C4-2B (cell line): ENCODE results near the gene TUBGCP2.
"Not testable (repeated sequence)": the region's sequence is repeated elsewhere in the genome, so short reads cannot be mapped to it uniquely, and the experiment has no call there.

Experiments used
- H3K27ac ChIP-seq: fragments of 450-650 bp; 2 replicates; pipeline ENCODE4 v1.5.1; 2017
- ZFX ChIP-seq: fragments of 450-650 bp; IDR thresholded peaks from 2 replicates; pipeline ENCODE4 v1.6.1; 2017
- TF ChIP-seq, protein P1 (sequence below): fragments of 450-650 bp; conservative IDR thresholded peaks from 2 replicates; pipeline ENCODE4 v1.5.1; 2017; ENCODE audit warnings: mild to moderate bottlenecking

TUBGCP2 gene

DNA sequence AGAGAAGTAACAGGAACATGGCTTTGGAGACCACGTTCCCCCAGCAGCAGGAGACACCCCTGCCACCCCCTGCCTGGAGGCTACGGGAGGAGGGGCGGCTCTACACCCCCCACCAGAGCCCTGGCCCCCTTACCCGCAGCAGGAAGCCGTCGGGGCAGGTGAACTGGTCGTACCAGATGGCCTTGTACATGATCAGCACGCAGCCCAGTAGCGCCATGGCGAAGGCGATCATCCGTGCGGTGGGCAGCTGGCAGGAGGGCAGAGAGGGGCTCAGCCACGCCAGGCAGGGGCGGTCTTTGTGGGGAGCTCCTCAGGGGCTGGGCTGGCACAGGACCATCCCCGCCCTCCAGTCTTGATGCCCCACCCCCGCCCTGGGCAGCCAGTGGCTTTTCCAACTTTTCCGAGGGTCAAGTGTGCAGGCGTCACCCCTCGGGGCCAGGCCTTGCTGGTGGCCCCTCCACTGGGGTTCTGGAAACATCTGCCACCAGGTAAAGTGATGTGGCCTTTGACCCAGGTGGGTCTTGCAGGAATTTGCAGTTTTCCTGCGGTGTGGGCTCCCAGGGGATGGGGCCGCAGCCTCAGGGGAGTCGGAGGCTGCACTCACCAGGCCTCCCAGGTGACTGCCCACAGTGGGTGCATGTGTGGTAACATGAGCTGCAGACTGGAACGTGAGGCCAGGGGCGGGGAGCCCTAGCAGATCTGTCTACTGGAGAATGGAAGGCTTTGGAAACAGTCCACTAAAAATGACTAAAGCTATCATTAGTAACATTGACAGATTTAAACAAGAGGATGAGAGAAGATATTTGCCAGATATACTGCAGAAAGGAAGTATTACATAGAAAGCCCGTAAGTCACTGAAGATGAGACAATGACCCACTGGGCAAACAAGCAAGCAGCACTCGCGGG lies 18.3 kb upstream of the TUBGCP2 start:
- H3K27ac ChIP-seq = no peak overlapping the region; the same call in 1 of the 2 replicates
- TF ChIP-seq, protein P1, sequence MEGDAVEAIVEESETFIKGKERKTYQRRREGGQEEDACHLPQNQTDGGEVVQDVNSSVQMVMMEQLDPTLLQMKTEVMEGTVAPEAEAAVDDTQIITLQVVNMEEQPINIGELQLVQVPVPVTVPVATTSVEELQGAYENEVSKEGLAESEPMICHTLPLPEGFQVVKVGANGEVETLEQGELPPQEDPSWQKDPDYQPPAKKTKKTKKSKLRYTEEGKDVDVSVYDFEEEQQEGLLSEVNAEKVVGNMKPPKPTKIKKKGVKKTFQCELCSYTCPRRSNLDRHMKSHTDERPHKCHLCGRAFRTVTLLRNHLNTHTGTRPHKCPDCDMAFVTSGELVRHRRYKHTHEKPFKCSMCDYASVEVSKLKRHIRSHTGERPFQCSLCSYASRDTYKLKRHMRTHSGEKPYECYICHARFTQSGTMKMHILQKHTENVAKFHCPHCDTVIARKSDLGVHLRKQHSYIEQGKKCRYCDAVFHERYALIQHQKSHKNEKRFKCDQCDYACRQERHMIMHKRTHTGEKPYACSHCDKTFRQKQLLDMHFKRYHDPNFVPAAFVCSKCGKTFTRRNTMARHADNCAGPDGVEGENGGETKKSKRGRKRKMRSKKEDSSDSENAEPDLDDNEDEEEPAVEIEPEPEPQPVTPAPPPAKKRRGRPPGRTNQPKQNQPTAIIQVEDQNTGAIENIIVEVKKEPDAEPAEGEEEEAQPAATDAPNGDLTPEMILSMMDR = no peak
- TF ChIP-seq ZFX = no peak

DNA sequence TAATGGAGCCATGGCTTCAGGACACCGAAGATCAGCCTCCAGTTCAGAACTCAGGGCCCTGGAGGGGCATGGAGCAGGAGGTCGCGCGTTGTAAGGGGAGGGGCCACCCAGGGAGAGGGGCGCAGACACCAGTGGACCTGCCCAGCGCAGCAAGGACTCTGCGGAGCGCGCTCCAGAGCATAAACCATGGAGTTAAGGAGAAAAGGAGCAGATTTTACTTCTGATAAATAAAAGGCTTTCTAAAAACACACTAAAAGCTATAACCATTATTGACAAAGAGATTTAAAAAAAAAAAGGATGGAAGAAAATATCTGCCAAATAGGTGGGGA lies 17.5 kb upstream of the TUBGCP2 start:
- no peak for TF ChIP-seq ZFX
- TF ChIP-seq, protein P1 = no peak

DNA sequence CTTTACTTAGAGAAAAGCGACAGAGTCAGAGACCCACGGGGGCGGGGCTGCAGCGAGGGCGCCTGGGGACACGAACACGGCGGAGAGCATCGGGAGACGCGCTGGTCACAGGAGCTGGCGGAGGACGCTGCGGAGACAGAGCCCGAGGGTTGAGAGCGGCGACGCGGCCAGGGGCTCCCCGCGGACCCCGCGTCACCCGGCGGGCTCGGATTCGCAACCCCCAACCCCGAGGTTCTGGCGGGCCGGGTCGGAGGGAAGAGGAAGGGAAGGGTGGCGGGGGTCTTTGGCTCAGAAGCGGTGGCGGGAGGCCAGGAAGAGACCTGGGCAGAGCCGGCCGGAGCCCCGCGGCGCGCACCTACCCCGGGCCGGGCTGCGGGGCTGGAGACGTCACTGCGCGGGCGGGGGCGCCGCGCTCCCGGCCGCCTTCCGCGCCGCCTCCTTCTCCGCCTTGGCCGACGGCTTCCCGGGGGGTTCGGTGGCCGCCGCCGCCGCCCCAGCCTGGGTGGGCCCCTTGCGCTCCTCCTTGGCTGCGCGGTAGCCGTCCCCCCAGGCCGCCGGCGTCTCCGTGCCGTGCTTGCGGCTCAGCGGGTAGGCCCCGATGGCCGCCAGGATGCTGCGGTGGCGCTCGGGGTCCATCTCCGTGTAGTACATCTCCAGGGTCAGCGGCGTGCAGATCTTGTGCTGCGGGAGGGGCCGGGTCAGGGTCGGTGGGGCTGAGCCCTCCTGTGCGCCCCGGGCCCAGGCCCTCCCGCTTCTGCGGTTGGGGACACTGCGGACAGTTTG lies 17.0 kb upstream of the TUBGCP2 start:
- TF ChIP-seq, protein P1 = no peak
- TF ChIP-seq ZFX = no peak
- H3K27ac ChIP-seq = no peak overlapping the region

More for the DNA sequence above, 17.5 kb upstream of the TUBGCP2 start:
- H3K27ac ChIP-seq = no peak overlapping the region

DNA sequence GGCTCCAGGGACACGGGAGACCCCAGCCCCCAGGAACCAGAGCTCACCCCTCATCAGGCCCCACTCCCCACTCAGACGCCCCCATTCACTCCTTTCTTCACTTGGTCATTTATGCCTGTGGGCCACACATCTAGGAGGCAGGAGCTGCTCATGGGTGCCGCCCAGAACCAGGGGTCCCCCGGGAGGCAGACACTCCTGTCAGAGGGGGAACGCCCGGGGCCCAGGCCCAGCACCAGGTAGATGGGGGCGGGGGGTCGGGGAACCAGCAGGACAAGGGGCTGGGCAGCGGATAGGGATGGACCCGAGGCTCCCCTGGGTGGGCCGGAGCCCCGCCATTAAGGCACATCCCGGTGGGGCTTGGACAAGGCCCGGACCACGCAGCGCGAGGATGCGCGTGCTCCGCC lies 16.2 kb upstream of the TUBGCP2 start:
- no peak overlapping the region for H3K27ac ChIP-seq

DNA sequence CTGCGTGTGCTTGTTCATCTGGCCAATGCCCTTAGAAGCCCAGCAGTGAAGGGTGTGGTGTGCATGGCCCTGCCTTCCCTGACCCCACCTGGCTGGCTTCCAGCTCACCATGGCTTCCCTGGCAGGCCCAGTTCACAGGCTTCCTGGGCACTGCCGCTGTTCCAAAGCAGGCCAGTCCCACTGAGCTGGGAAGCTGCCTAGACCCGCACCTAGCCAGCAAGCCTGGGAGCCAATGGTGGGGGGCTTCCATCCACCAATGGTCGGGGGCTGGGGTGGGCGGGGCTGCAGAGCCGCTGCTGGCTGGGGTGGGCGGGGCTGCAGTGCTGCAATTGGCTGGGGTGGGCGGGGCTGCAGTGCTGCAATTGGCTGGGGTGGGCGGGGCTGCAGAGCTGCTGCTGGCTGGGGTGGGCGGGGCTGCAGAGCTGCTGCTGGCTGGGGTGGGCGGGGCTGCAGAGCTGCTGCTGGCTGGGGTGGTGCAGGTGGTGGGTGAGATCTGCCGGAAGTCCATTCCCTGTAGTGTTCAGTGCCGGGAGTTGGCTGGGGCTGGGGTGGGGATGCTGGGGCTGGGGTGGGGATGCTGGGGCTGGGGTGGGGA lies 15.6 kb upstream of the TUBGCP2 start:
- H3K27ac ChIP-seq = no peak overlapping the region
- TF ChIP-seq, protein P1 = no peak
- TF ChIP-seq ZFX = no peak

More for the DNA sequence above, 16.2 kb upstream of the TUBGCP2 start:
- TF ChIP-seq, protein P1 = no peak

DNA sequence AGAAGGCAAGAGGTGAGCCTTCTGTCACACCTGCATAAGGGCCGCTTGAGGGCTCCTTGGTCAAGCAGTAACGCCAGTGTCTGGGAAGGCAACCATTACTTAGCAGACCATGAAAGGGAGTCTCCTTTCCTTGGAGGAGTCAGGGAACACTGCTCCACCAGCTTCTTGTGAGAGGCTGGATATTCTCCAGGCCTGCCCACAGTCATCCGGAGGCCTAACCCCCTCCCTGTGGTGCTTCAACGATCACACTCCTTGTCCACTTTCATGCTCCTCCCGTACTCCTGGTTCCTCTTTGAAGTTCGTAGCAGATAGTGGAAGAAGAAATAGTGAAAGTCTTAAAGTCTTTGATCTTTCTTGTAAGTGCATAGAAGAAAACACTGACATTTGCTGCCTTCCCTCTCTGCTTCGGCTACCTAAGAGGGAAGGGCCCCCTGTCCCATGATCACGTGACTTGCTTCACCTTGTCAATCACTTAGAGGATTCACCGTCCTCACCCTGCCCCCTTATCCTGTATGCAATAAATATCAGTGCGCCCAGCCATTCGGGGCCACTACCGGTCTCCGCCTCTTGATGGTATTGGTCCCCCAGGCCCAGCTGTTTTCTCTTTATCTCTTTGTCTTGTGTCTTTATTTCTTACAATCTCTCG lies 13.5 kb upstream of the TUBGCP2 start:
- not testable (repeated sequence) for H3K27ac ChIP-seq

DNA sequence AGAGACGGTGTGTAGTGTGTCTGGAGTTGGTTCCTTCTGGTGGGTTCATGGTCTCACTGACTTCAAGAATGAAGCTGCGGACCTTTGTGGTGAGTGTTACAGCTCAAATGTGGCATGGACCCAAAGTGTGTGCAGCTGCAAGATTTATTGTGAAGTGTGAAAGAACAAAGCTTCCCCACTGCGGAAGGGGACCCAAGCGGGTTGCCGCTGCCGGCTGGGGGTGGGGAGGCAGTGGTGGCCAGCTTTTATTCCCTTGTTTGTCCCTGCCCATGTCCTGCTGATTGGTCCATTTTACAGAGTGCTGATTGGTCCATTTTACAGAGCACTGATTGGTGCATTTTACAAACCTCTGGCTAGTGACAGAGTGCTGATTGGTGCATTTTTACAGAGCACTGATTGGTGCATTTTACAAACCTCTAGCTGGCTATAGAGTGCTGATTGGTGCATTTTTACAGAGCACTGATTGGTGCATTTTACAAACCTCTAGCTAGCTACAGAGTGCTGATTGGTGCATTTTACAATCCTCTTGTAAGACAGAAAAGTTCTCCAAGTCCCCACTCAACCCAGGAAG lies 12.3 kb upstream of the TUBGCP2 start:
- H3K27ac ChIP-seq = not testable (repeated sequence)
